Thoracic aorta (tissue), 2 donors: Measurements from ENCODE around the gene IRF3. TPM values are rescaled to one million over a fixed set of nuclear protein-coding genes. Genes with fewer than 3 reads are reported as not detected.

Experiments
- ATAC-seq: fragments of 150-250 bp; one replicate; pipeline ENCODE4 v1.8.0; 2017; ENCODE audit warnings: low read depth; ENCODE audit not compliant: insufficient number of reproducible peaks, low FRiP score
- DNase-seq: peaks from one replicate; pipeline ENCODE4 v3.0.0-alpha.2; 2020; ENCODE audit warnings: low spot score
- H3K27ac ChIP-seq, 2 donors: fragments of 200-600 bp; sonication (generic); 1 replicate in 1 of 2; 2 replicates in 1 of 2; pipeline ENCODE4 v1.5.1; 2016; ENCODE audit warnings: mild to moderate bottlenecking in 2 of 2, moderate library complexity in 2 of 2
- H3K27me3 ChIP-seq: fragments of 200-600 bp; sonication (generic); replicated peaks from 2 replicates; pipeline ENCODE4 v1.6.0; 2016; ENCODE audit warnings: mild to moderate bottlenecking; ENCODE audit not compliant: insufficient read depth
- H3K36me3 ChIP-seq: fragments of 200-600 bp; sonication (generic); one replicate; pipeline ENCODE4 v1.5.1; 2016
- H3K4me1 ChIP-seq, 2 donors: fragments of 200-600 bp; sonication (generic); 1 replicate in 1 of 2; 2 replicates in 1 of 2; pipeline versions ENCODE4 v1.5.1 to v1.6.0; 2016; ENCODE audit warnings: low read depth in 2 of 2, mild to moderate bottlenecking in 1 of 2; ENCODE audit not compliant: control insufficient read depth in 1 of 2
- H3K4me3 ChIP-seq: fragments of 200-600 bp; sonication (generic); 2 replicates; pipeline ENCODE4 v1.5.1; 2016; ENCODE audit warnings: mild to moderate bottlenecking
- H3K9me3 ChIP-seq: fragments of 200-600 bp; sonication (generic); 2 replicates; pipeline ENCODE4 v1.5.1; 2016
- total RNA-seq, 2 donors: library from RNA; depleted of rRNA; stranded (reverse); fragments of >200 nt; gene quantifications; one replicate each; pipeline versions ENCODE4 v1.1.0 to v1.2.3, GENCODE V29; 2016
- TF ChIP-seq, protein P1 (sequence below): fragments of 200-600 bp; sonication (generic); IDR thresholded peaks from one replicate; pipeline ENCODE4 v1.5.1; 2019; ENCODE audit warnings: antibody characterized with exemption

IRF3 gene
- total RNA-seq, 2 donors from 2014 or later: 33.2 to 52.9 TPM

DNA sequence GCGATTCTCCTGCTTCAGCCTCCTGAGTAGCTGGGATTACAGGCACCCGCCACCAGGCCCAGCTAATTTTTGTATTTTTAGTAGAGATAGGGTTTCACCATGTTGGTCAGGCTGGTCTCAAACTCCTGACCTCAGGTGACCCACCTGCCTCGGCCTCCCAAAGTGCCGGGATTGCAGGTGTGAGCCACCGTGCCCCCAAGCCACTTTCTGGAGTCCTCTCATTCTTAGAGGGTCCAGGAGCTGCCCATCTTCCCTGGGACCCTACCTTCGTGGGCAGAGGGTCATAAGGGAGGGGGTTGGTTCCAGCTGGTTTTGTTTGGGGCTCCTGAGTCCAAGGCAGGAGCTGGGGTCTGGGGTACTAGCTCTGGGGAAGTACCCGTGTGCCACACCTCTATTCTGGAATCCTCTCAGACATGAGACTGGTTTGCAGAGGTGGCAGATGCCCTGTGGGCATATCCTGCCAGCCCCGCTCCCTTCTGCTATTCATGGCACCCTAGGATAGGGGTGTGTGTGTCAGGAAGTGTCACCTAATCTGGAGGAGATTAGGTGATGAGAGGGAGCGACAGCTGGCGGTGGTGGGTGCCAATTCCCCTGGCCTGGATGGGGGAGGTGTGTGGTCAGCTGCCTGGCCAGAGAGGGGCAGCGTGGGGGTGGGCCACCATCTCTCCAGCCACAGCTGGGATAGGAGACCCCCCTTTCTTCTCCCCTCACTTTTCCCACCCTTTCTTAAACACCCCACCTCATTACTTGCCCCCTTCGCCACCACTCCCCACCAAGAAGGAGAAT, 13.5 kb upstream of the IRF3 start:
- H3K27ac ChIP-seq: no peak overlapping the region
- no peak for ATAC-seq

DNA sequence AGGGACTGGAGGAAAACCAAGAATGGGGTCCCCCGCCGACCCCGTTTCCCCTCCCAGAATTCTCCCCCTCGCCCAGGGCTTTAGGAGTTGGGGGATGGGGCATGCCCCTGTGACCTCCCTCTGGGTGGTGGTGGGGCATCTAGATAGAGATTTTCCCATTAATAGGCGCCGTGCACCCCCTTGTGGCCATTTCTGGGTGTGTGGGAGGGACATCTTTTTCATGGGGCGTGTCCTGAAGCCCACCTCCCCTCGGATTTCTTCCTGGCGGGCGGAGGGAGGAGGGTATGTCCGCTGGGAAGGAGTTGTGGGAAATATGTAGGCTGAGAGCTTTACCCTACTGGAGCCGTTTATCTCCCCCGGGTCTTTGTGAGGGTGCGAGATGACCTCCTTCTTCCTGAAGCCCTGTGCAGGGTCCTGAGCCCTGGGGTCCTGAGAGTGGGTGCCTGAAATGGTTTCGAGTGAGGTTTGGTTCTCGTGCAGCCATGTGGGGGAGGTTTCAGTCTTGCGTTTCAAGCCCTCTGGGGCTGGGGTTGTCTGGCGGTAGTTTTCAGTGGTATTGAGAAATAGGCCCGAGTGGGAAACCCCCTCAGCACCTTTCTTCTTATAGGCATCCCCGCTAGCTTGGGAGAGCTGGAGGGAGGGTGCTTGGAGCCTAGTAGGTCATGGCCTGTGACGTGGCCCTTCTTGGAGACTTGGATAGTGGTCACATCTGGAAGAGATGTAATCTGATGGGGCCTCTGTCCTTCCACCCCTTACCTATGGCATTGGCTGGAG, 12.4 kb upstream of the IRF3 start:
- TF ChIP-seq, protein P1, sequence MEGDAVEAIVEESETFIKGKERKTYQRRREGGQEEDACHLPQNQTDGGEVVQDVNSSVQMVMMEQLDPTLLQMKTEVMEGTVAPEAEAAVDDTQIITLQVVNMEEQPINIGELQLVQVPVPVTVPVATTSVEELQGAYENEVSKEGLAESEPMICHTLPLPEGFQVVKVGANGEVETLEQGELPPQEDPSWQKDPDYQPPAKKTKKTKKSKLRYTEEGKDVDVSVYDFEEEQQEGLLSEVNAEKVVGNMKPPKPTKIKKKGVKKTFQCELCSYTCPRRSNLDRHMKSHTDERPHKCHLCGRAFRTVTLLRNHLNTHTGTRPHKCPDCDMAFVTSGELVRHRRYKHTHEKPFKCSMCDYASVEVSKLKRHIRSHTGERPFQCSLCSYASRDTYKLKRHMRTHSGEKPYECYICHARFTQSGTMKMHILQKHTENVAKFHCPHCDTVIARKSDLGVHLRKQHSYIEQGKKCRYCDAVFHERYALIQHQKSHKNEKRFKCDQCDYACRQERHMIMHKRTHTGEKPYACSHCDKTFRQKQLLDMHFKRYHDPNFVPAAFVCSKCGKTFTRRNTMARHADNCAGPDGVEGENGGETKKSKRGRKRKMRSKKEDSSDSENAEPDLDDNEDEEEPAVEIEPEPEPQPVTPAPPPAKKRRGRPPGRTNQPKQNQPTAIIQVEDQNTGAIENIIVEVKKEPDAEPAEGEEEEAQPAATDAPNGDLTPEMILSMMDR: peak; percentile 54
- no peak for ATAC-seq
- H3K27me3 ChIP-seq: no peaks in the 10 kb centered on the region

More for the DNA sequence above, 13.5 kb upstream of the IRF3 start:
- DNase-seq: no peak
- no peaks in the 10 kb centered on the region for H3K9me3 ChIP-seq
- TF ChIP-seq, protein P1: no peak
- no peak overlapping the region for H3K4me3 ChIP-seq
- peaks cover 27% of the 10 kb centered on the region for H3K36me3 ChIP-seq
- H3K4me1 ChIP-seq: peaks cover 24 to 41% of the 10 kb centered on the region in 2 donors
- no peaks in the 10 kb centered on the region for H3K27me3 ChIP-seq

DNA sequence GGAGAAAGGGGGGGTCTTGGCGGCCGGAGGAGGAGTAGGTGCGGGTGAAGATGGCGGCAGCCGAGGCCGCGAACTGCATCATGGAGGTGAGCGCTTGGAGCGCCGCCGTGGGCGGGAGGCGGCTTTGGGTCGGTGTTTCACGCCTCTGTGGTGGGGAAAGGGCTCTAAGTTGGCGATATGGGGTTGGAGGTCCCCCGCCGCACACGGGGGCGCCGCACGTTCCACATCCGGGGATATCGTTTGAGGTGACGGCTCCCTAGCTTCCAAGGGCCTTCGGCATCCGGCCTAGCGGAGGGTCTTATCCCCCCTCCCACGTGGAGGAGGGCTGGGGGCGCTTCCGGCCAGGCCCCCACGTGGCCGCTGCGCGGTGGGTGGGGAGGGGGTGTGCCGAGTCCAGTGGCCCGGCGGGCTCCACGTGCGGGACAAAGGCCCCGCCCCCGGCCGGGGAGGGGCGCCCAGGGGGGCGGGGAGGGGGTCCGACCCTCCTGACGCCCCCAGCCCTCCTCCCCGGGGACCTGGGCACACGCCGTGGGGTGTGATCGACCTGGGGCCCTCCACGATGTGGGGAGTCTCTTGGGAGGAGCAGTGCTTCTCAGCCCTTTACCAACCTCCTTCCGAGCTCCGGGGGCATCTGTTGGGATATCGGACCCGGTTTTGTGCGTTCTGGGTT, 11.7 kb upstream of the IRF3 start, which contains the start of gene PRMT1:
Gene PRMT1, plus strand, starts transcription at position 41 of the 670 bp plus-strand sequence. Its CDS starts 10 bp downstream, at position 51.
- peaks cover 24 to 41% of the 10 kb centered on the region in 2 donors for H3K4me1 ChIP-seq
- ATAC-seq: no peak

More for the DNA sequence above, 12.4 kb upstream of the IRF3 start:
- Histone ChIP-seq H3K4me3 (peak overlapping the region; percentile 87), H3K36me3 (peaks cover 18% of the 10 kb centered on the region), H3K4me1 (peaks cover 24 to 41% of the 10 kb centered on the region in 2 donors), H3K27ac (peak overlapping the region; percentile 80 to 83), H3K9me3 (no peaks in the 10 kb centered on the region)
- no peak for DNase-seq

DNA sequence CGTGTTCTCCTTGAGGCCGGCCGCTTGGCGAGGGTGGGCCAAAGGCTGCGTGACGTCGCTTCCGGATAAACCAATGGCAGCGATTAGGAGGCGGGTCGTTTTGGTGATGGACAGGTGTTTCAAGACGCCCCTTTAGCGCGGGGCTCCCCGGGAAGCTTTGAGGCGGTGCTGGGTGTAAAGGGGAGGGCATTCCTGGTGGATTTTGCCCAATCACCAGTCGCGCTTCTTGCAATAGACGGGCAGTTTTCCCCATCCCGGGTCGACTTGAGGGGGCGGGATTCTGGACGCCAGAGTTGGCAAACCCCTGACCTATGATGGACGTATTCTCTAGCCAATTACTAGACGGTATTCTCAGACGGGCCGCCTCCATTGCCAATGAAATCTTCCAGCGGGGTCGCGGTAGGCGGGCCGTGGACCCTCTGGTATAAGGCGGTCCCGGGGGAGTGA, 11.2 kb upstream of the IRF3 start:
- DNase-seq: peak; percentile 99
- peak overlapping the region; percentile 87 for H3K4me3 ChIP-seq
- TF ChIP-seq, protein P1: no peak
- peaks cover 24 to 46% of the 10 kb centered on the region in 2 donors for H3K4me1 ChIP-seq
- H3K9me3 ChIP-seq: no peaks in the 10 kb centered on the region
- peak overlapping the region; percentile 90 to 93 for H3K27ac ChIP-seq
- peaks cover 5% of the 10 kb centered on the region for H3K36me3 ChIP-seq
- ATAC-seq: peak; percentile 87
- no peaks in the 10 kb centered on the region for H3K27me3 ChIP-seq

More for the DNA sequence above, 11.7 kb upstream of the IRF3 start, which contains the start of gene PRMT1:
- peak within 1 kb of the TSS; percentile 90 to 93 for H3K27ac ChIP-seq
- no peaks in the 10 kb centered on the region for H3K27me3 ChIP-seq
- no peaks in the 10 kb centered on the region for H3K9me3 ChIP-seq
- H3K4me3 ChIP-seq: peak within 1 kb of the TSS; percentile 87
- H3K36me3 ChIP-seq: peaks cover 11% of the 10 kb centered on the region
- TF ChIP-seq, protein P1: no peak
- no peak for DNase-seq
